WTC11 (cell line): ENCODE results near the gene EVPLL.
"Not testable (repeated sequence)": the region's sequence is repeated elsewhere in the genome, so short reads cannot be mapped to it uniquely, and the experiment has no call there.

Experiments used
- ATF1 ChIP-seq: sonication (generic); formaldehyde crosslinking; IDR thresholded peaks from 2 replicates; pipeline ENCODE4 v1.8.1; 2023; ENCODE audit warnings: mild to moderate bottlenecking, moderate library complexity, missing genetic modification reagents
- NR1H2 ChIP-seq: sonication (generic); formaldehyde crosslinking; IDR thresholded peaks from 2 replicates; pipeline ENCODE4 v1.9.0; 2021; ENCODE audit warnings: mild to moderate bottlenecking, moderate library complexity, missing genetic modification reagents
- NR2C2 ChIP-seq: sonication (generic); formaldehyde crosslinking; IDR thresholded peaks from 2 replicates; pipeline ENCODE4 v1.8.0; 2022; ENCODE audit warnings: mild to moderate bottlenecking, missing genetic modification reagents
- TCF7 ChIP-seq: sonication (generic); formaldehyde crosslinking; IDR thresholded peaks from 2 replicates; pipeline ENCODE4 v1.8.0; 2022; ENCODE audit warnings: mild to moderate bottlenecking, low read depth, missing genetic modification reagents, moderate library complexity
- ZNF671 ChIP-seq: fragments of 250-450 bp; sonication (Bioruptor Pico); IDR thresholded peaks from 2 replicates; pipeline ENCODE4 v1.8.0; 2021; ENCODE audit warnings: mild to moderate bottlenecking
- TF ChIP-seq, protein P1 (sequence below): fragments of 200-600 bp; IDR thresholded peaks from 2 replicates; pipeline ENCODE4 v1.8.0; 2022; ENCODE audit warnings: antibody characterized with exemption

GRCh38 chr17:18383079-18383481 lies 5.5 kb downstream of the EVPLL start:
- TF ChIP-seq NR2C2 (CRISPR knock-in tag); ATF1; TCF7 (CRISPR knock-in tag); ZNF671 (CRISPR knock-in tag); NR1H2 (CRISPR knock-in tag): not testable (repeated sequence)
- TF ChIP-seq, protein P1, sequence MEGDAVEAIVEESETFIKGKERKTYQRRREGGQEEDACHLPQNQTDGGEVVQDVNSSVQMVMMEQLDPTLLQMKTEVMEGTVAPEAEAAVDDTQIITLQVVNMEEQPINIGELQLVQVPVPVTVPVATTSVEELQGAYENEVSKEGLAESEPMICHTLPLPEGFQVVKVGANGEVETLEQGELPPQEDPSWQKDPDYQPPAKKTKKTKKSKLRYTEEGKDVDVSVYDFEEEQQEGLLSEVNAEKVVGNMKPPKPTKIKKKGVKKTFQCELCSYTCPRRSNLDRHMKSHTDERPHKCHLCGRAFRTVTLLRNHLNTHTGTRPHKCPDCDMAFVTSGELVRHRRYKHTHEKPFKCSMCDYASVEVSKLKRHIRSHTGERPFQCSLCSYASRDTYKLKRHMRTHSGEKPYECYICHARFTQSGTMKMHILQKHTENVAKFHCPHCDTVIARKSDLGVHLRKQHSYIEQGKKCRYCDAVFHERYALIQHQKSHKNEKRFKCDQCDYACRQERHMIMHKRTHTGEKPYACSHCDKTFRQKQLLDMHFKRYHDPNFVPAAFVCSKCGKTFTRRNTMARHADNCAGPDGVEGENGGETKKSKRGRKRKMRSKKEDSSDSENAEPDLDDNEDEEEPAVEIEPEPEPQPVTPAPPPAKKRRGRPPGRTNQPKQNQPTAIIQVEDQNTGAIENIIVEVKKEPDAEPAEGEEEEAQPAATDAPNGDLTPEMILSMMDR, result not testable (repeated sequence)
